Measurements from ENCODE around the gene TNRC18. TPM values are rescaled to one million over a fixed set of nuclear protein-coding genes. Genes with fewer than 3 reads are reported as not detected.
"Not testable (repeated sequence)": the region's sequence is repeated elsewhere in the genome, so short reads cannot be mapped to it uniquely, and the experiment has no call there.

Gene TNRC18
- total and polyA plus RNA-seq, 12 donors = 10.1 to 42.3 (median 30.3) TPM

DNA sequence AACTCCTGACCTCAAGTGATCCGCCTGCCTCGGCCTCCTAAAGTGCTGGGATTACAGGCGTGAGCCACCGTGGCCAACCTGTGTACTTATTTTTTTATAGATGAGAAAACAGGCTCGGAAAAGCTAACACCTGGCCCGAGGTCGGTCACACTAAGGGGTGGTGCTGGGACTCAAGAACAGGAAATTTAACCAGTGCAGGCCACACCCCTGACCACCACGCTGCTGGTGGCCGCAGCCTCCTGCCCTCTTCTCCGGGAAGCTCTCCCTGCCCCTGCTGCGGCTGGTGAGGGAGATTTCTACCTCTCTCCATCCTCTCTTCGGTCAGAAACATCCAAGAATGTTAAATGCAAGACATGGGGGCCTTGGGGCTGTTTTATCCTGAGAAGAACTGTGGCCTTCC, 63.2 kb downstream of the TNRC18 start:
- Histone ChIP-seq H3K4me1 (peaks cover 0 to 17% (median under 1%) of the 10 kb centered on the region in 9 donors), H3K27me3 (no peaks in the 10 kb centered on the region), H3K27ac (no peak overlapping the region), H3K36me3 (peaks cover 10 to 94% (median 50%) of the 10 kb centered on the region in 9 donors), H3K9me3 (no peaks in the 10 kb centered on the region), H3K4me3 (no peak overlapping the region)
- TF ChIP-seq, protein P1, sequence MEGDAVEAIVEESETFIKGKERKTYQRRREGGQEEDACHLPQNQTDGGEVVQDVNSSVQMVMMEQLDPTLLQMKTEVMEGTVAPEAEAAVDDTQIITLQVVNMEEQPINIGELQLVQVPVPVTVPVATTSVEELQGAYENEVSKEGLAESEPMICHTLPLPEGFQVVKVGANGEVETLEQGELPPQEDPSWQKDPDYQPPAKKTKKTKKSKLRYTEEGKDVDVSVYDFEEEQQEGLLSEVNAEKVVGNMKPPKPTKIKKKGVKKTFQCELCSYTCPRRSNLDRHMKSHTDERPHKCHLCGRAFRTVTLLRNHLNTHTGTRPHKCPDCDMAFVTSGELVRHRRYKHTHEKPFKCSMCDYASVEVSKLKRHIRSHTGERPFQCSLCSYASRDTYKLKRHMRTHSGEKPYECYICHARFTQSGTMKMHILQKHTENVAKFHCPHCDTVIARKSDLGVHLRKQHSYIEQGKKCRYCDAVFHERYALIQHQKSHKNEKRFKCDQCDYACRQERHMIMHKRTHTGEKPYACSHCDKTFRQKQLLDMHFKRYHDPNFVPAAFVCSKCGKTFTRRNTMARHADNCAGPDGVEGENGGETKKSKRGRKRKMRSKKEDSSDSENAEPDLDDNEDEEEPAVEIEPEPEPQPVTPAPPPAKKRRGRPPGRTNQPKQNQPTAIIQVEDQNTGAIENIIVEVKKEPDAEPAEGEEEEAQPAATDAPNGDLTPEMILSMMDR (IDR thresholded peaks at IDR 0.05) = no peak
- WGBS, 2 donors = 92 to 95% methylated on average over 12 of the region's 12 CpGs
- DNase-seq (no peak), ATAC-seq (no peak)
- intact Hi-C loops (cut with DNase I) = loop anchor here in 4 of 10 donors (10.0 kb wide), 4 partner anchors 94 to 344 kb away; no protein-coding TSS in a partner anchor

DNA sequence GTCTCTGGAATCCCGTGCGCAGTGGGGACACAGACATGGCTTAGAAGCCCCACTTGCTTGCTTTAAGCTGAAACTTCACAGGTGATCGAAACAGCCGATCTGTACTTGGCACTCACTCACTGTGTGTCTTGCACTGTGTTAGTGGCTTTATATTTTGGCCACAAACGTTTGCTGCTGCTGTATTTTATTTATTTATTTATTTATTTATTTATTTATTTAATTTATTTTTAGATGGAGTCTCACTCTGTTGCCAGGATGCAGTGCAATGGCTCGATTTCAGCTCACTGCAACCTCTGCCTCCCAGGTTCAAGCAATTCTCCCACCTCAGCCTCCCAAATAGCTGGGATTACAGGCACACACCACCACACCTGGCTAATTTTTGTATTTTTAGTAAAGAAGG, 63.6 kb downstream of the TNRC18 start:
- H3K4me3 ChIP-seq, H3K27me3 ChIP-seq, H3K9me3 ChIP-seq, ATAC-seq, DNase-seq, H3K27ac ChIP-seq: not testable (repeated sequence)
- 73 to 75% methylated on average over 6 of the region's 6 CpGs for WGBS, 2 donors
- peaks cover 0 to 21% (median 5%) of the 10 kb centered on the region in 9 donors for H3K4me1 ChIP-seq
- peaks cover 10 to 94% (median 50%) of the 10 kb centered on the region in 9 donors for H3K36me3 ChIP-seq
- intact Hi-C loops (cut with DNase I) = loop anchor here in 4 of 10 donors (10.0 kb wide), 4 partner anchors 95 to 345 kb away; no protein-coding TSS in a partner anchor

DNA sequence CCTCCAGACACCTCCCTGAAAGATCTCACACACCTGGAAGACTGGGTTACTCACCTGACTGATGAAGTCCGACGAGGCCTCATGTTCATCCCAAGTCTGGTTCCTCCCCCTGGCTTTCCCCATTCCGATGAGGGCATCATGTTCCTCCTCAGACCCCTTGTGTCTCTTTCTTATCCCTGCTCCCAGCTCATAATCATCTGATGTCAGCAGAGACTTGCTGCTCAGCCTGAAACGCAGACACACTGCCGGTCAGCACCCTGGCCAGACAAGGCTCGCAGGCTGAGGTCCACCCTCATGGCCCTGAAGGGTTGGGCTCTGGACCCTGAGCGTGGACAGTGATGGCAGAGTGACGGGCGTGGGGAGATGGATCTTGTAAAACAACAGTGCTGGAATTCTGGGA, 64.3 kb downstream of the TNRC18 start:
- Histone ChIP-seq H3K36me3 (peaks cover 10 to 98% (median 50%) of the 10 kb centered on the region in 9 donors), H3K4me1 (peaks cover 5 to 28% (median 11%) of the 10 kb centered on the region in 9 donors), H3K27ac (no peak overlapping the region), H3K27me3 (no peaks in the 10 kb centered on the region), H3K9me3 (no peaks in the 10 kb centered on the region), H3K4me3 (no peak overlapping the region)
- ATAC-seq (no peak), DNase-seq (no peak)
- intact Hi-C loops (cut with DNase I) = loop anchor here in 2 of 10 donors (10.0 kb wide), 1 partner anchor 115 kb away; no protein-coding TSS in a partner anchor
- TF ChIP-seq, protein P1 (IDR thresholded peaks at IDR 0.05) = no peak
- WGBS, 2 donors = 77 to 83% methylated on average over 9 of the region's 9 CpGs

DNA sequence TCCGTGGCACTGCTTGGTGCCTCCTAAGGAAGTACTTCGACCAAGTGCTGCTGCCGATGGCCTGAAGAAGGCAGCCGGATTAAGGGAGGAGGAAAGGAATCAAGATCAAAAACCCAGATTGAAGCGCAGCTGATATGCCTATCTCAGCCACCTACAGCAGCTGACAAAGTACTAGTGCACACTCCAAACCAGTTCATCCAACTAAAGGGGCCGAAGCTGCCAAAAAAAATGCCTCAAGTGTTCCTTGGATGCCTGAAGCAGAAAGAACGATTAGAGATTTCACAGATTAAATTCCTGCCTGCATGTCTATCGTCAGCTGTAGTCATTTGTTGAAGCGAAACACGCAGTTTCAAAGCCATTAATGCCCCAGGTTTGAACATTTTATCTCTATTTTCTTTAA, 65.7 kb downstream of the TNRC18 start:
- Histone ChIP-seq H3K27me3 (no peaks in the 10 kb centered on the region), H3K4me1 (peaks cover 5 to 28% (median 18%) of the 10 kb centered on the region in 9 donors), H3K9me3 (no peaks in the 10 kb centered on the region), H3K4me3 (no peak overlapping the region), H3K27ac (no peak overlapping the region), H3K36me3 (peaks cover 10 to 99% (median 50%) of the 10 kb centered on the region in 9 donors)
- 70 to 71% methylated on average over 10 of the region's 10 CpGs for WGBS, 2 donors
- DNase-seq (no peak), ATAC-seq (no peak)
- intact Hi-C loops (cut with DNase I) = loop anchor here in 2 of 10 donors (10.0 kb wide), 1 partner anchor 113 kb away; no protein-coding TSS in a partner anchor
- TF ChIP-seq, protein P1 (IDR thresholded peaks at IDR 0.05) = no peak

DNA sequence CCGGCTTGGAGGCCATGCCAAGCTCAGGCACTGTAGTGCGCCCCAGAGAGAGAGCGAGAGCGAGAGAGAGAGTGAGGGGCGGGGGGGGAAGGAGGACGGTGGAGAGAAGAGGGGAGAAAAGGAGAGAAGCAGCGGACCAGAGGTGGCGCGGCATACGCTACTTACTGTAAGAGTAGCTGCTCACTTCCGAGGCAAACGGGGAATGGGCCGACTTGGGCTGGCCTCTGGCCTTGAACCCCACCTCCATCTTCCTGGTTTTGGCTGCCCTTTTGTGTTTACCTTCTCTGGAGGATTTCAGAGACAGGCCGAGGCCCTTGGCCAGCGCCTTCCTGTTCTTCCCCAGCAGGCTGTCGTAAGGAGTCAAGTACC, 66.9 kb downstream of the TNRC18 start:
- intact Hi-C loops (cut with DNase I) = loop anchor here in 2 of 10 donors (10.0 kb wide), 1 partner anchor 112 kb away; no protein-coding TSS in a partner anchor
- H3K27ac ChIP-seq = no peak overlapping the region
- H3K9me3 ChIP-seq = no peaks in the 10 kb centered on the region
- DNase-seq (no peak), ATAC-seq (no peak)
- no peaks in the 10 kb centered on the region for H3K27me3 ChIP-seq
- no peak overlapping the region for H3K4me3 ChIP-seq
- TF ChIP-seq, protein P1 (IDR thresholded peaks at IDR 0.05) = no peak
- peaks cover 5 to 28% (median 18%) of the 10 kb centered on the region in 9 donors for H3K4me1 ChIP-seq
- WGBS, 2 donors = 88% methylated on average over 14 to 16 of the region's 16 CpGs
- H3K36me3 ChIP-seq = peaks cover 7 to 99% (median 49%) of the 10 kb centered on the region in 9 donors
